Activated T-cell treated with anti-CD3 and anti-CD28 coated beads for 24 hours (primary cell): ENCODE measurements around the gene TLCD3A.
"Not testable (repeated sequence)": the region's sequence is repeated elsewhere in the genome, so short reads cannot be mapped to it uniquely, and the experiment has no call there.

ENCODE experiments used
- DNase-seq: peaks from one replicate; pipeline ENCODE4 v3.0.0-alpha.2; 2020; ENCODE audit warnings: low read depth

TLCD3A gene

DNA sequence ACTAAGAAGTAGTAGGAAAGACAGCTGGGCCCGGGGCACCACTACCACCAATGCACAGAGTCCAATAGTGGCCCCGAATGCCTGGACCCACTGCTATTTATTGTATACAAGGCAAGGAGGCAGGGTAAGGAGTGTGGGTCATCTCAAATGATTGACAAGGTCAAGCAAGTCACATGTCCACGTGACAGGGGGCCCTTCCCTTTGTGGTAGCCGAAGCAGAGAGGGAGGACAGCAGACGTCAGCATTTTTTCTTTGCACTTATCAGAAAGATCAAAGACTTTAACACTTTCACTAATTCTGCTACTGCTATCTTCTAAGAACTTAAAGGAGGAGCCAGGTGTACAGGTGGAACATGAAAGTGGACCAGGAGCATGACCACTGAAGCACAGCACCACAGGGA, 24.3 kb upstream of the TLCD3A start:
- DNase-seq, result no peak

GRCh38 chr17:718075-718474, 14.3 kb upstream of the TLCD3A start:
- no peak for DNase-seq

GRCh38 chr17:720706-721539, 11.5 kb upstream of the TLCD3A start:
- DNase-seq, result no peak

DNA sequence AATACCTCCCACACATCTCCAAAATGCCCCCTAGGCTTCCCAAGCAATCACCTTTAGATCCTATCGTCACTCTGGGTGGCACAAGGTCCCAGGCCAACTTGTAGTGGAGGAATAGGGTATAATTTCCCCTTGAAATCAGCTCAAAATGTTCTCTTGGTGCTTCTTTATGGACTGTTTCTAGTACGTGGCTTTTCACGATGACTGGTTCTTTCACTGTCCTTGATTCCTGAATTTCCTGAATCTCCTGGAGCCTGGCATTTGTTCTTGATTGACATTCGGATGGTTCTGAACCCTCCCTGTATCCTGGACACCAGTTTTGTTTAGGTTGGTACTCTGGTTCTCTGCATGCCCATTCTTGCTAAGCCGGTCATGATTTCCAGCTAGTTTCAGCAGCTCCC, 10.9 kb upstream of the TLCD3A start:
- DNase-seq, result no peak

GRCh38 chr17:725084-725483, 7.3 kb upstream of the TLCD3A start:
- DNase-seq, result no peak

- no peak for DNase-seq
Measured at GRCh38 chr17:725746-726145, 6.7 kb upstream of the TLCD3A start.

DNA sequence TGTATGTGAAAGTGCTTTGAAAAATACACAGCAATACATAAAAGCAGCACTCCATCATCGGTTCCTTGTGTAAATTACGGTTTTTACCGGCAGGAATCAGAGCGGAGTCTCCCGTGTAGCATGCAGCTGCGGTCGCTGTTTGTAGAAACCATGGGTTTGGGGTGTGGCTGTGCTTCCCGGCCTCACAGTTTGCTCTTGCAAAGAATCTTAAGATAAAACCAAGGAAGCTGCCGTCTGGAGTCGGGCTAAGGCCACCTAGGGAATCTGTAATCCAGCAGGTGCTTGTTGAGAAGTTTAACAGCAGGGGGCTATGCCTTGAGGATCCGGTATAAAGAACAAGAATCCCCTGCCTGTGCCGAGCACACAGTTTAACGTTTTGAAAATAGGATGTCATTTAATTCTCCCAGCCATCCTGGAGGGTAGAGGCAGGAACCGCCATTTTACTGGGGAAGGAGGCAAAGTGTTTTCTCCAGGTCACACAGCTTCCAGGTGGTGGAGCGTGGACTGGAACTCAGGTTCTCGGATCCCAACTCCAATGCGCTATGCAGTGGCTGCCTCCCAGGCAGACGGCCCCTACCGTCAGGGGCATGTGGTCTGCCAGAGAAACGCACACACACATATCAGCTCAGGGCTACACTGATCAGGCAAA, 6.0 kb upstream of the TLCD3A start:
- no peak for DNase-seq

GRCh38 chr17:728911-729310, 3.5 kb upstream of the TLCD3A start:
- DNase-seq, result no peak

GRCh38 chr17:731644-732066, 741 bp upstream of the TLCD3A start:
- DNase-seq, result no peak

DNA sequence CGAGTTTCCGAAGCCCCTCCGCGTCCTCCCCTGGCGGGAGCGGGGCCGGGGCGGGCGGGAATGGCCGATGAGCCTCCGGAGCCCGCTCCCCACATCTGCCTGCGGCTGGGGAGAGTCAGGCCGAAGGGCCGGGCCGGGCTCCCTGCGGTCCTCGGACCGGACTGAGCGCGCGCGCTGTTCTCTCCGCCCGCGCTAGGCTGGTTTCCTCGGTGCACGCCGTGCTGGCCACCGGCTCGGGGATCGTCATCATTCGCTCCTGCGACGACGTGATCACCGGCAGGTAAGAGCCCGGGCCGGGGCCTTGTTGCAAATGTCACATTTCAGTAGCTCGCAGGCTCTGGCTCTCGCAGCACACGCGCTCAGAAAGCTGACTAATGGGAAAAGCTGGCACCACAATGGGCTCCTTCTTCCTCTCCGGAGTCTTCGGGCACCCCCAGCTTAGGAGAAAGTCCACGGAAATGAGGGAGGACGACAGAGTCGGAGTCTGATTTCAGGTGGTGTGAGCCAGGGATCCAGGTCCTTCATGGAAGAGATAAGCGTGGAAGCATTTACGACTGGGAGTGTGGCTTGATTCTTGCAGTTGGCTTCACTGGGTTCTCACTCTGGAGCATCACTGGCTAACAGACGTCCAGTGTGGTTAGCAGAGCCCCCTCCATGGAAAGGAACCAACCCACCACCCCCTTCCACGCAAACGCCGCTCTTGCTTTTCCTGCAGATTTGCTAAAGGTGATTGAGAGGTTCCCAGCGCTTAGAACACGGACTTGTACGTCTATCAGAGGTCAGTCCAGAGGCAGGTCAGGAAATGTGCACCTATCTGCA, 715 bp downstream of the TLCD3A start:
- no peak for DNase-seq

GRCh38 chr17:733743-734142, 1.3 kb downstream of the TLCD3A start:
- no peak for DNase-seq

DNA sequence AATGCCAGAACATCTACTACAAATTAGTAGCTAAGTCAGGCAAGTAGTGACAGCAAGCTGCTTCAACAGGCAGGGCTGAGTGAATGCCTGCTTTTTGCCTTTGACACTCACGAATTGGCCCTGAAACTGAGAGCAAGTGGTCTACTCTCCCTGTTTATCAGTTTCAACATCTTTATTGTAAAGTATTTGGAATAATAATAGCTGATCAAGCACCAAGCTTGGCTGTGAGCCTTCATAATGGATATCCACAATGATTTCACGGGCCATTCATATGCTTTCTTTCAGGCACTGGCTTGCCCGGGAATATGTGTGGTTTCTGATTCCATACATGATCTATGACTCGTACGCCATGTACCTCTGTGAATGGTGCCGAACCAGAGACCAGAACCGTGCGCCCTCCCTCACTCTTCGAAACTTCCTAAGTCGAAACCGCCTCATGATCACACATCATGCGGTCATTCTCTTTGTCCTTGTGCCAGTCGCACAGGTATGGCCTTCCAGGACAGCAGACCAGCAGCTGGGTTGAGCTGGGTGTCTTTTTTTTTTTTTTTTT, 5.2 kb downstream of the TLCD3A start:
- DNase-seq, result no peak

DNA sequence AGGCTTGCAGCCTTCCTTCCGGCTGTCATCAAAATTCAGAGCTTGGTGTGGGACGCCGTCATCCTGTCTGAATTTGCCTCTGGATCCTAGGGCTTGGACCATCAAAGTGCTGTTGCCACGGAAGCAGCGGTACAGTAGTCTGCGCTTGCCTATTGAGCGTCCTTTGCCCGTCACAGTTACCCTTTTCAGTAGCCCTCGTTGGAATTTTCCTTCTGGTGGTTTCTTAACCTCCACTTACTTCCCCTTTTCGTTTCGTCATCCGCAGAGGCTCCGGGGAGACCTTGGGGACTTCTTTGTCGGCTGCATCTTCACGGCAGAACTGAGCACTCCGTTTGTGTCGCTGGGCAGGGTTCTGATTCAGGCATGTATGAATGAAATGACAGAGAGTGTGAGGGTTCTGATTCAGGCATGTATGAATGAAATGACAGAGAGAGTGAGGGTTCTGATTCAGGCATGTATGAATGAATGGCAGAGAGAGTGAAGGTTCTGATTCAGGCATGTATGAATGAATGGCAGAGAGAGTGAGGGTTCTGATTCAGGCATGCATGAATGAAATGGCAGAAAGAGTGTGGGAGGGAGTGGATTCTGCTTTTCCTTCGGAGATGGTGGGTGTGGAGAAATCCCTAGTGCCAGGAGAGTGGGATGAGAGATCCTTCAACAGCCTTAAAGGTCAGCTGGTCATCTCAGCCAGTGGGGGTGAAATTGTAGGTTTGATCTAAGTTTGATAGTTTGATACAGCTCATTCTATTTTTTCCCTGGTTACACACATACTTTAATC, 8.0 kb downstream of the TLCD3A start:
- DNase-seq, result no peak

DNA sequence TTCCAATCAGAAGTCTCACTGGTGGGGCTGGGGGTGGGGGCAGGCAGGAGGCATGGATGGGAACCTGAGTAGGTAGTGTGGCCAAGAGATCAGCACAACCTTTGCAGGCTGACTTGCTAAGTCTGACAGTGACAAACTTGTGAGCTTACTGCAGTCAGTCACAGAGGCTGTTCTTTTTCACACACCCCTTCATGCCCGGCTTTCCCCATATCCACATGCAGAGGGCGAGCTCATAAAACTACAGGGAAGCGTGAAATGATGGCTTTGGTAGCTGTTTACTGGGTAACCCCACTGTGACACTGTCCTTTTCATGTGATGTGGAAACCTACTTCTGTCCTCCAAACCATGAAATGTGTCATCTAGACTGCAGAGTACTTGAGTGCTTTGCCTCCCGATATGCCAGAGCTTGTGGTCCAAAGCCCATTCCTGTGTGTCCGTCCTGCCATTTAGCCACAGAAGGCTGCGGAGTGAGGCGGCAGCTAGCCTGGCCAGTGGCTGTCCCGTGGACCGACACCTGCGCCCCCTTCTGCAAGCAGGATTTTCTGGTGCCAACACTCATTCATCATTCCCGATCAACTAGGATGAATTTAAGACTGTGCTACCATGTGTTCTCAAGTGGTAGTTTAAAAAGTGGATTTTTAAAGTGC, 9.9 kb downstream of the TLCD3A start:
- DNase-seq, result no peak

DNA sequence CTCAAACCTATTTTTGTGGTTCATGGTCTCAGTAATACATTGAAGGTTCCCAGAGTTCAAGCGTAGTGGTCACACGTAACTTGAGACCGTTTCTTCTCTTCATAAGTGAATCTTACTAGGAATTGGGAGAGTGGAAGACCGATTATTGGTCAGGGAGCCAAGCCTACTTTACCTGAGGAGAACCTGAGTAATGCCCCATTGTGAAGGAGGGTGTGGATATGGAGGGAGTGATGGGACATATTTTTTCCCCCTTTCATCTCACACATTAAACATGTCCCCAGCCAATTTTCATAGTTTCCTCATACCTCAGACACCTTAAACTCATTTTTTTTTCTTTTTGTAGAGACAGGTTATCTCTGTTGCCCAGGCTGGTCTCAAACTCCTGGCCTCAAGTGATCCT, 10.7 kb downstream of the TLCD3A start:
- no peak for DNase-seq

DNA sequence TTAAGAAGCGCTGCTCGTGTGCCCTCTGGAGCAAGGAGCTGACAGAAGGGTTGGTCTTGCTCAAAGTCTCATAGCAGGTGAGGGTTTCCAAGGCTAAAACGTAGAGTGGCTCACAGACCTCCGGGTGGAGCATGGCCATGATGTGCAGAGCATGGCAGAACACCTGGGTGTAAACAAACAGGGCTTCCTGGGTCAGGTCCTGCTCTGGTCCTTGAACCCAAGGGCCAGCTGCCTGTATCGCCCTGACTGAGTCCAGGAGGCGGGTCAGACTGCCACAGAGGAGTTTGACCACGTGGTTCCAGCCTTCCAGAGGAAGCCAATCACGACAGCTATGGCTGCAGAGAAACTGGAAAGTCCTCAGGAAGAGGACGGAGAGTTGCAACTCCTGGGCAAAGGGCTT, 12.5 kb downstream of the TLCD3A start:
- DNase-seq, result no peak

GRCh38 chr17:745406-745805, 13.0 kb downstream of the TLCD3A start:
- DNase-seq, result no peak

- no peak for DNase-seq
Measured at GRCh38 chr17:746181-746580, 13.8 kb downstream of the TLCD3A start.

DNA sequence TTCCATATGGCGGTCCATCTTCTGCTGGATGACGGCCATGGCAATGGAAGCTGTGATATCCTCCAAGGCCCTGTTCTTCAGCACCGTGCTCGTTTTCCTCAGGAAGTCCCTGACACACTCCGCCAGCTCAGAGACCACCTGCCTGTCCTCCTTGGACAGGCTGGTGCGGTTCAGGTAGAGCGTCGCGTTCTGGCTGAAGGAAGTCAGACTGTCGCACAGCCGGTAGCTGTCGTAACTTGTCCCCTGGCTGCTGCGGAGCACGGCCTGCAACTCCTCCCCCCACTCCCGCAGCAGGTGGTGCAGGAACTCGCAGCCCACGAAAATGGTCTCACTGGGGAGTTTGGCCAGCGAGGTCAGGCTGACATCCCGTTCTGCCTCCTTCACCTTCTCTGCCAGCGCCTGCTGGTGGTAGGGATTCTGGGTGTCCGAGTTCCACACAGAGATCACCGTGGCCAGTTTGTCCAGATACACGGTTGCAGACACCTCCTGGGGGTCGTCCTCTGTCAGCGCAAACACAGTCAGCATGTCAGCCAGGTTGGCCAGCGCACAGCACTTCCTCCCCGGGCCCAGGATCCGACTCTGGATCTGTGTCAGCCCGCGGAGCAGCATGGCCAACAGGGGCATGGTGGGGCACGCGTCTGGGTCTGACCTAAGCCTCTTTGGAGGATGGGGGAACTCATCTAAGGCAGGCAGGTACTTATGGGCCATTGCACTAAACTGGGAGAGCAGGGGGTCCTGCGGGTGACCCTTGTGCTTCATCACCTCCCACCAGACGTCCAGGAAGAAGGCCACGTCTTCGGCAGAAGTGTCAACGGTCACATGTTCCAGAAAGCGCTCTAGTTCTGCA, 14.6 kb downstream of the TLCD3A start:
- no peak for DNase-seq

DNA sequence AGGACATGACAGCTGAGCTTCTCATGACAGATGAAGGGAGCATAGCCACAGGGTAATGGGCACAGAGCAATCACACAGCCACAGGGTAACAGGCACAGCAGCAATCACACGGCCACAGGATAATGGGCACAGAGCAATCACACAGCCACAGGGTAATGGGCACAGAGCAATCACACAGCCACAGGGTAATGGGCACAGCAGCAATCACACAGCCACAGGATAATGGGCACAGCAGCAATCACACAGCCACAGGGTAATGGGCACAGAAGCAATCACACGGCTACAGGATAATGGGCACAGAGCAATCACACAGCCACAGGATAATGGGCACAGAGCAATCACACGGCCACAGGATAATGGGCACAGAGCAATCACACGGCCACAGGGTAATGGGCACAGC, 16.2 kb downstream of the TLCD3A start:
- DNase-seq, result not testable (repeated sequence)
